ENCODE results near the gene COA8.

COA8 gene

GRCh38 chr14:103547941-103548462, 14.8 kb upstream of the COA8 start:
- no peak for DNase-seq (ENCODE audit: low read depth, low spot score)

GRCh38 chr14:103548463-103549351, 14.1 kb upstream of the COA8 start:
- no peak for DNase-seq (ENCODE audit: low read depth, low spot score)

GRCh38 chr14:103549361-103550311, 13.1 kb upstream of the COA8 start:
- DNase-seq (ENCODE audit: low read depth, low spot score): no peak

- no peak for DNase-seq (ENCODE audit: low read depth, low spot score)
Observed at GRCh38 chr14:103550451-103551337, 12.1 kb upstream of the COA8 start.

- DNase-seq (ENCODE audit: low read depth, low spot score): no peak
Observed at GRCh38 chr14:103551338-103551762, 11.4 kb upstream of the COA8 start.

- no peak for DNase-seq (ENCODE audit: low read depth, low spot score)
Observed at GRCh38 chr14:103552011-103552845, 10.5 kb upstream of the COA8 start.

- DNase-seq (ENCODE audit: low read depth, low spot score): no peak
Observed at GRCh38 chr14:103552846-103553210, 9.9 kb upstream of the COA8 start.

- DNase-seq (ENCODE audit: low read depth, low spot score): no peak
Observed at GRCh38 chr14:103555559-103556337, 7.0 kb upstream of the COA8 start.

GRCh38 chr14:103556946-103557758, 5.6 kb upstream of the COA8 start:
- DNase-seq (ENCODE audit: low read depth, low spot score): no peak

GRCh38 chr14:103558071-103558882, 4.5 kb upstream of the COA8 start:
- no peak for DNase-seq (ENCODE audit: low read depth, low spot score)

- no peak for DNase-seq (ENCODE audit: low read depth, low spot score)
Observed at GRCh38 chr14:103559766-103560165, 3.0 kb upstream of the COA8 start.

- DNase-seq (ENCODE audit: low read depth, low spot score): no peak
Observed at GRCh38 chr14:103560691-103561090, 2.1 kb upstream of the COA8 start.

GRCh38 chr14:103561381-103562178, 1.2 kb upstream of the COA8 start:
- DNase-seq (ENCODE audit: low read depth, low spot score): no peak

GRCh38 chr14:103562179-103562428, 656 bp upstream of the COA8 start:
- DNase-seq (ENCODE audit: low read depth, low spot score): no peak

GRCh38 chr14:103563226-103563620, 463 bp downstream of the COA8 start:
- no peak for DNase-seq (ENCODE audit: low read depth, low spot score)

- no peak for DNase-seq (ENCODE audit: low read depth, low spot score)
Observed at GRCh38 chr14:103563844-103564505, 1.2 kb downstream of the COA8 start.

- no peak for DNase-seq (ENCODE audit: low read depth, low spot score)
Observed at GRCh38 chr14:103568952-103569351, 6.2 kb downstream of the COA8 start.

Measured in activated naive CD8-positive, alpha-beta T cell treated with anti-CD3 and anti-CD28 coated beads, Interleukin-2, amount 50 U/mL, for 16 hours (primary cell).